HepG2 (cell line): ENCODE results near the gene GPRC5B. TPM values are rescaled to one million over a fixed set of nuclear protein-coding genes. Genes with fewer than 3 reads are reported as not detected.
A peak's percentile ranks its signal among the peaks of the same experiment; 100 is the strongest.

Source experiments
- ATAC-seq: fragments of 200-7000 bp; cut with Tn5 transposase; 3 replicates; pipeline ENCODE4 v1.9.1; 2020; ENCODE audit warnings: mild to moderate bottlenecking, moderate library complexity
- BruUV-seq: library from RNA; stranded (reverse); fragments of 400-500 nt; replicated peaks from 2 replicates; lab custom pipeline; 2021; lab: Mats Ljungman, UMichigan
- CTCF ChIA-PET: fragments of 300-600 bp; formaldehyde crosslinking; extraction: SDS; loops from one replicate; lab custom pipeline; 2021; ENCODE audit warnings: low total read pairs, inconsistent platforms, low intra/inter-chr PET ratio; lab: Yijun Ruan, JAX
- POLR2A ChIA-PET: fragments of 350-600 bp; sonication (Branson Sonifier 250); formaldehyde crosslinking; loops from one replicate; lab custom pipeline; 2020; ENCODE audit warnings: antibody characterized with exemption, inconsistent platforms; lab: Yijun Ruan, JAX
- DNase-seq: peaks from one replicate; pipeline ENCODE4 v3.0.0-alpha.2; 2015; ENCODE audit warnings: low spot score
- FAIRE-seq: peaks from 3 replicates; lab custom pipeline; 2011; peaks lifted over from hg19 to GRCh38; lab: Jason Lieb, UNC
- H2AFZ ChIP-seq: one replicate; pipeline ENCODE4 v1.6.1; 2011; ENCODE audit warnings: low read length, inconsistent platforms
- H3K27ac ChIP-seq: fragments of 300-600 bp; 3 replicates; pipeline ENCODE4 v1.8.0; 2011; ENCODE audit warnings: mixed run types, mild to moderate bottlenecking, mixed read lengths, low read length, inconsistent platforms; ENCODE audit not compliant: insufficient read depth; ENCODE audit errors: extremely low read length
- H3K27me3 ChIP-seq, 2 experiments: fragments of 200-600 bp in 1 of 2; 2 replicates in 1 of 2; 3 replicates in 1 of 2; pipeline versions ENCODE4 v1.6.0 to v1.8.0; 2011; ENCODE audit warnings: low read length in 2 of 2, mild to moderate bottlenecking in 2 of 2, moderate library complexity in 2 of 2, inconsistent platforms in 1 of 2; ENCODE audit not compliant: insufficient read depth in 2 of 2, control insufficient read depth in 1 of 2
- H3K36me3 ChIP-seq, 2 experiments: fragments of 200-600 bp in 1 of 2; replicated peaks in 1 of 2; 2 replicates in 1 of 2; 3 replicates in 1 of 2; pipeline versions ENCODE4 v1.5.1 to v1.8.0; 2011; ENCODE audit warnings: low read length in 2 of 2, inconsistent platforms in 1 of 2; ENCODE audit not compliant: insufficient read depth in 2 of 2, control insufficient read depth in 1 of 2
- H3K4me1 ChIP-seq: 2 replicates; pipeline ENCODE4 v1.5.1; 2012; ENCODE audit warnings: low read length, inconsistent platforms; ENCODE audit not compliant: insufficient read depth
- H3K4me2 ChIP-seq: 2 replicates; pipeline ENCODE4 v1.6.0; 2011; ENCODE audit warnings: low read depth, low read length, inconsistent platforms
- H3K4me3 ChIP-seq, 3 experiments: fragments of 200-600 bp in 1 of 3; sonication (generic), shearing (Covaris generic) in 1 of 3; replicated peaks in 1 of 3; 2 replicates each; pipeline ENCODE4 v1.5.1; 2011 to 2016; ENCODE audit warnings: low read length in 3 of 3, inconsistent platforms in 2 of 3, low read depth in 2 of 3, mild to moderate bottlenecking in 2 of 3, control low read depth in 1 of 3, mixed read lengths in 1 of 3; ENCODE audit not compliant: insufficient read depth in 1 of 3
- H3K79me2 ChIP-seq: one replicate; pipeline ENCODE4 v1.6.1; 2011; ENCODE audit warnings: low read length, inconsistent platforms; ENCODE audit not compliant: insufficient read depth
- H3K9ac ChIP-seq: 2 replicates; pipeline ENCODE4 v1.6.0; 2011; ENCODE audit warnings: mild to moderate bottlenecking, low read depth, low read length, inconsistent platforms; ENCODE audit not compliant: insufficient read depth
- H3K9me3 ChIP-seq: 2 replicates; pipeline ENCODE4 v1.5.1; 2012; ENCODE audit warnings: mild to moderate bottlenecking, low read length
- H4K20me1 ChIP-seq: 2 replicates; pipeline ENCODE4 v1.6.0; 2011; ENCODE audit warnings: inconsistent platforms, mild to moderate bottlenecking, low read length, moderate library complexity; ENCODE audit not compliant: insufficient read depth
- BATF2 ChIP-seq: sonication (generic); formaldehyde crosslinking; IDR thresholded peaks from 2 replicates; pipeline ENCODE4 v1.8.0; 2022; ENCODE audit warnings: mild to moderate bottlenecking, missing genetic modification reagents, moderate library complexity
- FOSL2 ChIP-seq: sonication (generic); formaldehyde crosslinking; IDR thresholded peaks from 2 replicates; pipeline ENCODE4 v1.4.0; 2020; ENCODE audit warnings: missing genetic modification reagents
- LBX2 ChIP-seq: sonication (generic); formaldehyde crosslinking; IDR thresholded peaks from 2 replicates; pipeline ENCODE4 v1.5.0; 2020; ENCODE audit warnings: missing genetic modification reagents, mild to moderate bottlenecking, borderline replicate concordance
- NFYC ChIP-seq: IDR thresholded peaks from 2 replicates; pipeline ENCODE4 v1.6.1; 2016; ENCODE audit warnings: missing genetic modification reagents, missing compliant biosample characterization
- PHF21A ChIP-seq: sonication (generic); formaldehyde crosslinking; IDR thresholded peaks from 2 replicates; pipeline ENCODE4 v1.5.0; 2020; ENCODE audit warnings: mild to moderate bottlenecking, missing genetic modification reagents
- SMC3 ChIP-seq: IDR thresholded peaks from 2 replicates; pipeline ENCODE4 v1.6.1; 2011; ENCODE audit warnings: low read length, improper control_type of control experiment
- SNRNP70 ChIP-seq: fragments of 200-400 bp; formaldehyde crosslinking; IDR thresholded peaks from 2 replicates; pipeline ENCODE4 v1.6.1; 2017; ENCODE audit warnings: mild to moderate bottlenecking, low read depth, low read length, moderate library complexity
- SP140L ChIP-seq: sonication (generic); formaldehyde crosslinking; IDR thresholded peaks from 2 replicates; pipeline ENCODE4 v1.4.0; 2020; ENCODE audit warnings: missing genetic modification reagents, borderline replicate concordance
- STAT6 ChIP-seq: sonication (generic); formaldehyde crosslinking; IDR thresholded peaks from 2 replicates; pipeline ENCODE4 v1.4.0; 2020; ENCODE audit warnings: missing genetic modification reagents, mild to moderate bottlenecking, borderline replicate concordance
- U2AF2 ChIP-seq: fragments of 200-400 bp; formaldehyde crosslinking; IDR thresholded peaks from 2 replicates; pipeline ENCODE4 v1.6.1; 2017; ENCODE audit warnings: low read depth, mild to moderate bottlenecking, low read length
- ZNF317 ChIP-seq: sonication (generic); formaldehyde crosslinking; IDR thresholded peaks from 2 replicates; pipeline ENCODE4 v1.5.0; 2020; ENCODE audit warnings: mild to moderate bottlenecking, missing genetic modification reagents
- ZNF414 ChIP-seq: sonication (generic); formaldehyde crosslinking; IDR thresholded peaks from 2 replicates; pipeline ENCODE4 v1.5.0; 2020; ENCODE audit warnings: missing genetic modification reagents
- ZNF687 ChIP-seq: sonication (generic); formaldehyde crosslinking; IDR thresholded peaks from 2 replicates; pipeline ENCODE4 v1.5.1; 2020; ENCODE audit warnings: mild to moderate bottlenecking, missing genetic modification reagents, moderate library complexity
- WGBS: methylation state at CpG from one replicate; pipeline ENCODE4 v1.1.6; 2017; ENCODE audit warnings: low lambda C conversion rate; 5-methylcytosine and 5-hydroxymethylcytosine counted together
- in situ Hi-C: cut with HindIII; loops from 2 replicates; pipeline ENCODE4 v1.10.0; 2017; ENCODE audit warnings: low pct_unique_long_range_greater_than_20kb; ENCODE audit not compliant: extremely low pct_ligation_motif_present
- intact Hi-C: fragments of 100-400 bp; cut with micrococcal nuclease; formaldehyde crosslinking; loops from one replicate; pipeline ENCODE4 v1.10.0; 2022; ENCODE audit not compliant: unreplicated experiment
- polyA plus RNA-seq, 8 experiments: library from polyadenylated mRNA; depleted of rRNA in 3 of 8; stranded (reverse) in 7 of 8; unstranded in 1 of 8; fragments of >200 nt; fragmentation: Illumina TruSeq in 4 of 8; extraction: Trizol in 4 of 8; gene quantifications; 2 replicates each; pipeline versions ENCODE4 v1.2.1 to v1.2.3, GENCODE V29; 2011 to 2016; ENCODE audit warnings: low read depth in 4 of 8, missing spikeins in 1 of 8, mixed read lengths in 1 of 8; ENCODE audit not compliant: insufficient read depth in 1 of 8
- total RNA-seq, 5 experiments: library from RNA; depleted of rRNA; stranded (reverse); fragments of >200 nt; fragmentation: Illumina TruSeq; extraction: Trizol; gene quantifications; 2 replicates each; pipeline ENCODE4 v1.2.3, GENCODE V29; 2016; ENCODE audit warnings: low read depth in 1 of 5

Gene GPRC5B
- total and polyA plus RNA-seq, 2 of the 13 experiments (the other 11 are each of a cell fraction or from before 2014, with no cell fraction given) = 0.46 to 0.53 TPM

GRCh38 chr16:19907161-19907992, 22.7 kb upstream of the GPRC5B start (continued):
- TF ChIP-seq ZNF687 (CRISPR knock-in tag) (peak; percentile 51; the same call in 1 of the 2 replicates), NFYC (CRISPR knock-in tag) (no peak), ZNF317 (no peak), SMC3 (peak; percentile 98), SNRNP70 (no peak), SP140L (no peak)
- TF ChIP-seq, all 625 proteins: peak for 118

- H4K20me1 ChIP-seq = no peaks in the 10 kb centered on the region
- ATAC-seq (no peak), FAIRE-seq (no peak), DNase-seq (no peak)
- BruUV-seq = no TSS peak
- no peak overlapping the region for H3K27ac ChIP-seq
- H3K79me2 ChIP-seq = no peaks in the 10 kb centered on the region
- WGBS = 32% methylated on average over 7 of the region's 7 CpGs
- in situ Hi-C loops = no loop called here
- CTCF ChIA-PET = interaction anchor here (0.8 kb wide), 1 partner anchor 399 kb away, joined by 3 read pairs; no protein-coding TSS in a partner anchor
- no peak overlapping the region for H2AFZ ChIP-seq
- no peak overlapping the region for H3K4me2 ChIP-seq
- intact Hi-C loops = loop anchor here (10.0 kb wide), 1 partner anchor 104 kb away; no protein-coding TSS in a partner anchor
- POLR2A ChIA-PET = no interaction called here
- H3K4me1 ChIP-seq = no peaks in the 10 kb centered on the region
- H3K4me3 ChIP-seq = no peak overlapping the region
- no peaks in the 10 kb centered on the region for H3K9me3 ChIP-seq
- no peak overlapping the region for H3K9ac ChIP-seq
- no peaks in the 10 kb centered on the region for H3K36me3 ChIP-seq
- H3K27me3 ChIP-seq = peaks cover 2 to 20% of the 10 kb centered on the region in 2 experiments; a peak in 4 of 5 replicates
- TF ChIP-seq FOSL2 (CRISPR knock-in tag) (no peak), ZNF414 (CRISPR knock-in tag) (no peak), BATF2 (CRISPR knock-in tag) (no peak), PHF21A (CRISPR knock-in tag) (no peak), LBX2 (CRISPR knock-in tag) (no peak), STAT6 (CRISPR knock-in tag) (no peak), U2AF2 (no peak)
Measured at GRCh38 chr16:19901164-19901563, 16.5 kb upstream of the GPRC5B start.
